DMS79 treated with DMSO at 0.1 percent for 48 hours (cell line): Measurements from ENCODE around the gene UROS.
A peak's percentile ranks its signal among the peaks of the same experiment; 100 is the strongest.

Experiments used
- DNase-seq: peaks from one replicate; lab custom pipeline; 2025; lab: John Stamatoyannopoulos, UW

The UROS gene

GRCh38 chr10:125836746-125837145 is 13.7 kb upstream of the UROS start:
- DNase-seq, result no peak

- no peak for DNase-seq
Measured at GRCh38 chr10:125828311-125828710, 5.3 kb upstream of the UROS start.

GRCh38 chr10:125827133-125827532 is 4.1 kb upstream of the UROS start:
- DNase-seq, result no peak

GRCh38 chr10:125824736-125825135 is 1.7 kb upstream of the UROS start:
- DNase-seq, result no peak

- DNase-seq, result no peak
Measured at GRCh38 chr10:125823663-125824251, 699 bp upstream of the UROS start.

- DNase-seq, result no peak
Measured at GRCh38 chr10:125820701-125821100, 2.4 kb downstream of the UROS start.

GRCh38 chr10:125817337-125817946 is 5.6 kb downstream of the UROS start:
- DNase-seq, result no peak

GRCh38 chr10:125816548-125816947 is 6.5 kb downstream of the UROS start:
- DNase-seq, result no peak

- DNase-seq, result no peak
Measured at GRCh38 chr10:125815764-125816163, 7.3 kb downstream of the UROS start.

GRCh38 chr10:125812128-125812750 is 10.8 kb downstream of the UROS start:
- peak; percentile 32 for DNase-seq

GRCh38 chr10:125811251-125811650 is 11.8 kb downstream of the UROS start:
- no peak for DNase-seq

- no peak for DNase-seq
Measured at GRCh38 chr10:125808047-125808446, 15.0 kb downstream of the UROS start.

- no peak for DNase-seq
Measured at GRCh38 chr10:125802739-125803138, 20.3 kb downstream of the UROS start.

- peak; percentile 7 for DNase-seq
Measured at GRCh38 chr10:125802131-125802530, 20.9 kb downstream of the UROS start.

GRCh38 chr10:125801574-125801973 is 21.5 kb downstream of the UROS start:
- DNase-seq, result no peak

GRCh38 chr10:125799451-125800182 is 23.4 kb downstream of the UROS start:
- DNase-seq, result no peak

- DNase-seq, result peak; percentile 3
Measured at GRCh38 chr10:125797994-125798662, 24.9 kb downstream of the UROS start.

GRCh38 chr10:125797424-125797823 is 25.6 kb downstream of the UROS start:
- no peak for DNase-seq

- no peak for DNase-seq
Measured at GRCh38 chr10:125795637-125796190, 27.3 kb downstream of the UROS start.

GRCh38 chr10:125795128-125795527 is 27.9 kb downstream of the UROS start:
- DNase-seq, result no peak

- no peak for DNase-seq
Measured at GRCh38 chr10:125792342-125793300, 30.4 kb downstream of the UROS start.
